Body of pancreas (tissue), 4 donors: ENCODE results near the gene SLC6A9.

ENCODE experiments used
- POLR2A ChIP-seq, 3 donors: fragments of 450-650 bp; IDR thresholded peaks; one replicate each; pipeline ENCODE4 v1.6.1; 2016; ENCODE audit warnings: antibody characterized with exemption in 3 of 3, mild to moderate bottlenecking in 2 of 3
- TF ChIP-seq, protein P1 (sequence below), 7 experiments: fragments of 450-650 bp in 4 of 7; fragments of 200-600 bp in 3 of 7; sonication (generic) in 3 of 7; IDR thresholded peaks; one replicate each; pipeline ENCODE4 v1.5.1; 2016 to 2019; ENCODE audit warnings: antibody characterized with exemption in 7 of 7

DNA sequence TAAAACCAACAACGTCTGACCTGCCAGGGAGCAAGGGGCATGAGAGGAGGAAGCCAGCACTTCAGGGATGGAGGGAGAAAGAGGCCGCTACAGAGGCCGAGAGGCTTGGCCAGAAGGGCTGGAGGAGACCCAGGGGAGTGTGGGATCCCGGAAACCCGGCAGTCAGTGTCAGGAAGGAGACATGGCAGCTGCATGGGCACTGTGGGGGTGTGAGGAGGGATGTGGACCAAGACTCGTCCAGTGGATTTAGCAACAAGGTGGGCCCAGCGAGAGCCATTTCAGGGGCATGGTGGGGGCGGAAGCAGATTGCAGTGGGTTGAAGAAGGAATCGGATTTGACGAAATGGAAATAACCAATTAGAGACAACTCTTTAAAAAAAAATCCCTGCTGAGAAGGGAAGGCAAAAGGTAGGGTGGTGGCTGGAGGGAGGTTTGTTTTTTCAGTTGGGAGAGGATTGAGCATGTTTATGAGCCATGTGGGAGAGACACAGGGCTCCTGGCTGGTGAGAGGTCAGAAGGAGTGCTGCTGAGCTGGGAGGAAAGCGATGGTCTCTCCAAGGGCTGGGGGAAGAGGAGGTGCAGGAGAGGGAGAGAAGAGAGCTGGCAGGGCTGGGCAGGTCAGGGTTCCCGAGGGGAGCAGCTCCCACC lies 47.9 kb downstream of the SLC6A9 start:
- TF ChIP-seq, protein P1, sequence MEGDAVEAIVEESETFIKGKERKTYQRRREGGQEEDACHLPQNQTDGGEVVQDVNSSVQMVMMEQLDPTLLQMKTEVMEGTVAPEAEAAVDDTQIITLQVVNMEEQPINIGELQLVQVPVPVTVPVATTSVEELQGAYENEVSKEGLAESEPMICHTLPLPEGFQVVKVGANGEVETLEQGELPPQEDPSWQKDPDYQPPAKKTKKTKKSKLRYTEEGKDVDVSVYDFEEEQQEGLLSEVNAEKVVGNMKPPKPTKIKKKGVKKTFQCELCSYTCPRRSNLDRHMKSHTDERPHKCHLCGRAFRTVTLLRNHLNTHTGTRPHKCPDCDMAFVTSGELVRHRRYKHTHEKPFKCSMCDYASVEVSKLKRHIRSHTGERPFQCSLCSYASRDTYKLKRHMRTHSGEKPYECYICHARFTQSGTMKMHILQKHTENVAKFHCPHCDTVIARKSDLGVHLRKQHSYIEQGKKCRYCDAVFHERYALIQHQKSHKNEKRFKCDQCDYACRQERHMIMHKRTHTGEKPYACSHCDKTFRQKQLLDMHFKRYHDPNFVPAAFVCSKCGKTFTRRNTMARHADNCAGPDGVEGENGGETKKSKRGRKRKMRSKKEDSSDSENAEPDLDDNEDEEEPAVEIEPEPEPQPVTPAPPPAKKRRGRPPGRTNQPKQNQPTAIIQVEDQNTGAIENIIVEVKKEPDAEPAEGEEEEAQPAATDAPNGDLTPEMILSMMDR (IDR thresholded peaks at IDR 0.05): no peak
- TF ChIP-seq POLR2A (IDR thresholded peaks at IDR 0.05): no peak
